Glutamatergic neuron (in vitro differentiated cells): ENCODE measurements around the gene BMP6. TPM values are rescaled to one million over a fixed set of nuclear protein-coding genes. Genes with fewer than 3 reads are reported as not detected.

Experiments
- DNase-seq: peaks from one replicate; pipeline ENCODE4 v3.0.0; 2022
- H3K27ac Mint-ChIP-seq: one replicate; pipeline ENCODE4 v1.8.0; 2020; ENCODE audit warnings: mild to moderate bottlenecking, mixed read lengths, inconsistent platforms; ENCODE audit not compliant: unreplicated experiment
- H3K27me3 Mint-ChIP-seq: one replicate; pipeline ENCODE4 v1.8.0; 2020; ENCODE audit warnings: mild to moderate bottlenecking, moderate library complexity, mixed read lengths, inconsistent platforms; ENCODE audit not compliant: unreplicated experiment
- H3K36me3 Mint-ChIP-seq: one replicate; pipeline ENCODE4 v1.8.0; 2020; ENCODE audit warnings: mild to moderate bottlenecking, mixed read lengths, inconsistent platforms; ENCODE audit not compliant: unreplicated experiment
- H3K4me1 Mint-ChIP-seq: one replicate; pipeline ENCODE4 v1.8.0; 2020; ENCODE audit warnings: mild to moderate bottlenecking, low read depth, mixed read lengths, inconsistent platforms; ENCODE audit not compliant: unreplicated experiment
- H3K4me3 Mint-ChIP-seq: one replicate; pipeline ENCODE4 v1.8.0; 2020; ENCODE audit warnings: mild to moderate bottlenecking, mixed read lengths, inconsistent platforms; ENCODE audit not compliant: unreplicated experiment
- H3K9me3 Mint-ChIP-seq: one replicate; pipeline ENCODE4 v1.8.0; 2020; ENCODE audit warnings: mild to moderate bottlenecking, moderate library complexity, mixed read lengths, inconsistent platforms; ENCODE audit not compliant: unreplicated experiment
- total RNA-seq: library from RNA; stranded (reverse); fragmentation: NEBNext Ultra II Directional; extraction: Animal tissue kit (Norgen Biotek cat#: 25700); gene quantifications from one replicate; pipeline ENCODE4 v1.2.1, GENCODE V29; 2021; ENCODE audit not compliant: unreplicated experiment
- TF ChIP-seq, protein P1 (sequence below): fragments of 200-600 bp; sonication (generic); IDR thresholded peaks from one replicate; pipeline ENCODE4 v1.5.0; 2021; ENCODE audit not compliant: partially characterized antibody, unreplicated experiment

Gene BMP6
- total RNA-seq, 1 donor from 2014 or later, result 0.25 TPM

DNA sequence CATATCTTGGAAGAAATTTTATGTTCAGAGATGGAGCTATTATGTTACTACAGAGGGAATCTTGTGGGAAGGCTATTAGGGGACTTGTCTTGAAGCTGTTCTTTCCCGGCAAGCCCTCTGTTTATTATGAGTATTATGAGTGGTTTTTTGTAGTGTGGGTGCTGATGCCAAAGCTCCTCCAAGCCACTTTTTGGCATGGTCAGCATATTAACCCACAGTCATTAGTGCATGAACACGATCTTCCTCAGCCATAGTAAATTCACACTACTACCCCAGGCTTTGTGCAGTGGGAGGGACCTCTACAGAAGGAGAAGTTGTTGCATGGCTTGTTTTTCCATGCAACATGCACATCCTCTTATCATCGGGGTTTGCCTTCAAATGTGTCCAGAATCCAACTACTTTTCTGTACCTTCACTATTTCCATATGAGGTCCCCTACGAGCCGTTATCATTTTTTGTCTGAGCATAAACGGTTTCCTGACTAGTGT lies 6.5 kb upstream of the BMP6 start:
- no peak overlapping the region for H3K27ac Mint-ChIP-seq
- no peaks in the 10 kb centered on the region for H3K4me1 Mint-ChIP-seq
- H3K4me3 Mint-ChIP-seq, result no peak overlapping the region
- DNase-seq, result no peak
- H3K9me3 Mint-ChIP-seq, result no peaks in the 10 kb centered on the region
- peaks cover 5% of the 10 kb centered on the region for H3K36me3 Mint-ChIP-seq
- TF ChIP-seq, protein P1, sequence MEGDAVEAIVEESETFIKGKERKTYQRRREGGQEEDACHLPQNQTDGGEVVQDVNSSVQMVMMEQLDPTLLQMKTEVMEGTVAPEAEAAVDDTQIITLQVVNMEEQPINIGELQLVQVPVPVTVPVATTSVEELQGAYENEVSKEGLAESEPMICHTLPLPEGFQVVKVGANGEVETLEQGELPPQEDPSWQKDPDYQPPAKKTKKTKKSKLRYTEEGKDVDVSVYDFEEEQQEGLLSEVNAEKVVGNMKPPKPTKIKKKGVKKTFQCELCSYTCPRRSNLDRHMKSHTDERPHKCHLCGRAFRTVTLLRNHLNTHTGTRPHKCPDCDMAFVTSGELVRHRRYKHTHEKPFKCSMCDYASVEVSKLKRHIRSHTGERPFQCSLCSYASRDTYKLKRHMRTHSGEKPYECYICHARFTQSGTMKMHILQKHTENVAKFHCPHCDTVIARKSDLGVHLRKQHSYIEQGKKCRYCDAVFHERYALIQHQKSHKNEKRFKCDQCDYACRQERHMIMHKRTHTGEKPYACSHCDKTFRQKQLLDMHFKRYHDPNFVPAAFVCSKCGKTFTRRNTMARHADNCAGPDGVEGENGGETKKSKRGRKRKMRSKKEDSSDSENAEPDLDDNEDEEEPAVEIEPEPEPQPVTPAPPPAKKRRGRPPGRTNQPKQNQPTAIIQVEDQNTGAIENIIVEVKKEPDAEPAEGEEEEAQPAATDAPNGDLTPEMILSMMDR, result no peak
- H3K27me3 Mint-ChIP-seq, result peaks cover 5% of the 10 kb centered on the region

DNA sequence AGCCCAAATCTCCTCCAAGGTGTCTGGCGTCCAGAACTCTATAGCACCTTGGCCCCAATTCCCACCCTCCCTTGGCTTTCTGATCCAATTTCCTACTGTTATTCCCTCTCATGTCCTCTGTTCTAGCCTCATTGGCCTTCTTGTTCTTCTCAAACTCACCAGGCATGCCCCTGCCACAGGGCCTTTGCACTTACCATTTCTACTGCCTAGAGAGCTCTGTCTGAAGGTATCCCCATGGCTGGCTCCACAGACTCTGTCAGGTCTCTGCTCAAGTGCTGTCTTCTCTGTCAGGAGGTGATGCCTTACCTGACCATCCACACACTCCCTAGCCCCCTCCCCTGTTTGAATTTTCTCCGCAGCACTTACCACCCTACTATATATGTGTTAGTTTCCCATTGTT lies 5.6 kb upstream of the BMP6 start:
- no peaks in the 10 kb centered on the region for H3K9me3 Mint-ChIP-seq
- peaks cover 5% of the 10 kb centered on the region for H3K36me3 Mint-ChIP-seq
- peaks cover 5% of the 10 kb centered on the region for H3K27me3 Mint-ChIP-seq
- TF ChIP-seq, protein P1, result no peak
- H3K4me3 Mint-ChIP-seq, result no peak overlapping the region
- H3K27ac Mint-ChIP-seq, result no peak overlapping the region
- H3K4me1 Mint-ChIP-seq, result no peaks in the 10 kb centered on the region
- DNase-seq, result no peak

GRCh38 chr6:7721649-7722048 lies 4.2 kb upstream of the BMP6 start:
- DNase-seq, result no peak
- TF ChIP-seq, protein P1, result no peak
- Mint-ChIP-seq H3K4me3 (no peak overlapping the region), H3K4me1 (no peaks in the 10 kb centered on the region), H3K27me3 (peaks cover 7% of the 10 kb centered on the region), H3K27ac (no peak overlapping the region), H3K36me3 (peaks cover under 1% of the 10 kb centered on the region), H3K9me3 (peaks cover 2% of the 10 kb centered on the region)

DNA sequence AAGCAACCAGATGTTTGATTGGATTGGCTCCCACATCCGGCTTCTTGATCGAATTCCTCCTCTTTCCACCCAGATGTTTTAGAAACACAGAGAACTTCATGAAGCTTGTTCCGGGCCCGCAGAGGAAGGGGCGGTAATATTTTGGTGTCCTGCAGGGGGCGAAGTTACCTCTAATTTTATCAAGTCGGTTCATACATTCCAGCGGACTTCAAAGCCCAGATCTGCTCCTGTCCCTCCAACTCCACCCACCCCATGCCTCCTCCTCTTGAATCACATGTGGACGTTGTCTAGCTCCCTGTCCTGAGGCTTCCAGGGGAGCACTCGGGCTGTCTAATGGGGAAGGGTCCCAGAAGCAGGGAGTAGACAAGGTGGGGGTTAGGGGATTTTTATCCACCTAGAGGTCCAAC lies 2.9 kb upstream of the BMP6 start:
- Mint-ChIP-seq H3K4me3 (no peak overlapping the region), H3K27me3 (peaks cover 9% of the 10 kb centered on the region), H3K36me3 (no peaks in the 10 kb centered on the region), H3K4me1 (no peaks in the 10 kb centered on the region), H3K27ac (no peak overlapping the region), H3K9me3 (peaks cover 2% of the 10 kb centered on the region)
- peak; percentile 79 for DNase-seq
- TF ChIP-seq, protein P1, result peak; percentile 75

DNA sequence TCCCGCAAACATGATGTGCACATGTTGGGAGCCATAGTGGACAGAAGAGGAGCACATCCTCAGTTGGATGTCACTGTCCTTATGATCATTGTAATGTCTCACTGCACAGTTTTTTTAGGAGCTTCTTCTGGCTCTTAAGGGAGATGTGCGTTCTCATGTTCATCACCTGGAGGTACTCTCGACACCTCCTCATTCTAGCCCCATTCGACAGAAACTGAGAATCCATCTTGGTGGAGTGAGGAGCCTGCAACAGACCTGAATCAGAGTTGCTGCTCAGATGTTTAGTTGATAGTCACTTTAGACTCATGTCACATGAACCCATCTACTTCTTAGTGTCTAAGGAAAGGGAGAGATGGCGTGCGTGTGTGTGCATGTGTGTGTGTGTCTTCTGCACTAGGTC lies 2.3 kb upstream of the BMP6 start:
- Mint-ChIP-seq H3K36me3 (no peaks in the 10 kb centered on the region), H3K27me3 (peaks cover 11% of the 10 kb centered on the region), H3K4me3 (no peak overlapping the region), H3K9me3 (peaks cover 2% of the 10 kb centered on the region), H3K27ac (no peak overlapping the region), H3K4me1 (peaks cover under 1% of the 10 kb centered on the region)
- TF ChIP-seq, protein P1, result no peak
- DNase-seq, result no peak
